ENCODE measurements around the gene ASRGL1. TPM values are rescaled to one million over a fixed set of nuclear protein-coding genes. Genes with fewer than 3 reads are reported as not detected.
A peak's percentile ranks its signal among the peaks of the same experiment; 100 is the strongest.

The ASRGL1 gene
- total RNA-seq, 3 donors from 2014 or later (not counting 1 experiment from before 2014, with no cell fraction given) = 1.9 to 9.7 (median 3.4) TPM

- no peak for DNase-seq
- TF ChIP-seq CTCF (IDR thresholded peaks at IDR 0.05) = no peak
- H3K36me3 ChIP-seq (ENCODE audit: control insufficient read depth, insufficient read depth, low read length) = no peaks in the 10 kb centered on the region
- 88% methylated on average over 4 of the region's 5 CpGs for WGBS (ENCODE audit: insufficient coverage)
- Mint-ChIP-seq H3K4me3 (no peak overlapping the region), H3K36me3 (no peaks in the 10 kb centered on the region), H3K4me1 (peaks cover 5 to 6% of the 10 kb centered on the region in 2 donors), H3K9me3 (no peaks in the 10 kb centered on the region), H3K27me3 (ENCODE audit: low read depth in 2 of 2) (no peaks in the 10 kb centered on the region), H3K27ac (no peak overlapping the region)
- H3K4me3 ChIP-seq (ENCODE audit: low read length) = no peak overlapping the region
- H3K27me3 ChIP-seq (ENCODE audit: control insufficient read depth, insufficient read depth, low read length) = no peaks in the 10 kb centered on the region
- ATAC-seq = no peak
- H3K9me3 ChIP-seq (ENCODE audit: control insufficient read depth, insufficient read depth, low read length) = no peaks in the 10 kb centered on the region
- intact Hi-C loops (cut with micrococcal nuclease) = loop anchor here (1.0 to 10.0 kb wide), 3 partner anchors 13 to 471 kb away; no protein-coding TSS in a partner anchor
- peaks cover 3% of the 10 kb centered on the region for H3K4me1 ChIP-seq (ENCODE audit: control insufficient read depth, insufficient read depth, low read length)
- H3K27ac ChIP-seq (ENCODE audit: low read length) = no peak overlapping the region
Observed at GRCh38 chr11:62393735-62394134, 56.5 kb downstream of the ASRGL1 start.

GRCh38 chr11:62394825-62395538 is 57.7 kb downstream of the ASRGL1 start:
- no peak overlapping the region for H3K27ac Mint-ChIP-seq
- H3K36me3 ChIP-seq (ENCODE audit: control insufficient read depth, insufficient read depth, low read length) = no peaks in the 10 kb centered on the region
- peak; percentile 81 for TF ChIP-seq CTCF (IDR thresholded peaks at IDR 0.05)
- no peaks in the 10 kb centered on the region for H3K27me3 Mint-ChIP-seq (ENCODE audit: low read depth in 2 of 2)
- ATAC-seq (peak; percentile 70 to 86 (median 86)), DNase-seq (peak in 1 of 2 donors; percentile 85)
- no peak overlapping the region for H3K27ac ChIP-seq (ENCODE audit: low read length)
- 51% methylated on average over 13 of the region's 14 CpGs for whole genome bisulfite sequencing (ENCODE audit: insufficient coverage)
- no peaks in the 10 kb centered on the region for H3K9me3 ChIP-seq (ENCODE audit: control insufficient read depth, insufficient read depth, low read length)
- no peaks in the 10 kb centered on the region for H3K27me3 ChIP-seq (ENCODE audit: control insufficient read depth, insufficient read depth, low read length)
- H3K4me3 Mint-ChIP-seq = no peak overlapping the region
- no peaks in the 10 kb centered on the region for H3K36me3 Mint-ChIP-seq
- H3K4me1 ChIP-seq (ENCODE audit: control insufficient read depth, insufficient read depth, low read length) = peaks cover 9% of the 10 kb centered on the region
- intact Hi-C loops (cut with micrococcal nuclease) = loop anchor here (1.0 to 10.0 kb wide), 3 partner anchors 14 to 470 kb away; no protein-coding TSS in a partner anchor
- no peaks in the 10 kb centered on the region for H3K9me3 Mint-ChIP-seq
- H3K4me1 Mint-ChIP-seq = peaks cover 5 to 13% of the 10 kb centered on the region in 2 donors
- H3K4me3 ChIP-seq (ENCODE audit: low read length) = no peak overlapping the region

- 90% methylated on average over 7 of the region's 10 CpGs for WGBS (ENCODE audit: insufficient coverage)
- H3K4me3 ChIP-seq (ENCODE audit: low read length) = no peak overlapping the region
- no peak for TF ChIP-seq CTCF (IDR thresholded peaks at IDR 0.05)
- no peak overlapping the region for H3K4me3 Mint-ChIP-seq
- H3K4me1 ChIP-seq (ENCODE audit: control insufficient read depth, insufficient read depth, low read length) = peaks cover 9% of the 10 kb centered on the region
- no peaks in the 10 kb centered on the region for H3K36me3 ChIP-seq (ENCODE audit: control insufficient read depth, insufficient read depth, low read length)
- H3K27me3 ChIP-seq (ENCODE audit: control insufficient read depth, insufficient read depth, low read length) = no peaks in the 10 kb centered on the region
- no peaks in the 10 kb centered on the region for H3K9me3 ChIP-seq (ENCODE audit: control insufficient read depth, insufficient read depth, low read length)
- H3K27ac ChIP-seq (ENCODE audit: low read length) = no peak overlapping the region
- no peak for ATAC-seq
- H3K9me3 Mint-ChIP-seq = no peaks in the 10 kb centered on the region
- H3K4me1 Mint-ChIP-seq = peaks cover 5 to 13% of the 10 kb centered on the region in 2 donors
- no peak overlapping the region for H3K27ac Mint-ChIP-seq
- DNase-seq = no peak
- intact Hi-C loops (cut with micrococcal nuclease) = loop anchor here (2.0 to 10.0 kb wide), 2 partner anchors 15 to 469 kb away; no protein-coding TSS in a partner anchor
- no peaks in the 10 kb centered on the region for H3K36me3 Mint-ChIP-seq
- no peaks in the 10 kb centered on the region for H3K27me3 Mint-ChIP-seq (ENCODE audit: low read depth in 2 of 2)
Observed at GRCh38 chr11:62395885-62396551, 58.8 kb downstream of the ASRGL1 start.
